Measurements from ENCODE around the gene ACACB.

- TF ChIP-seq POLR2A (IDR thresholded peaks at IDR 0.05; ENCODE audit: low read depth, low read length) (no peak), TAF1 (IDR thresholded peaks at IDR 0.05; ENCODE audit: low read depth, low read length) (no peak), PAX5 (IDR thresholded peaks at IDR 0.05; ENCODE audit: insufficient read depth, low read length, severe bottlenecking) (no peak), POLR2AphosphoS5 (IDR thresholded peaks at IDR 0.05; ENCODE audit: low read depth, low read length) (no peak), SPI1 (IDR thresholded peaks at IDR 0.05; ENCODE audit: low read depth, low read length) (no peak)
Measured at GRCh38 chr12:109179927-109180326, 63.5 kb downstream of the ACACB start.
